AG04450 (cell line): Measurements from ENCODE around the gene ARMC5. TPM values are rescaled to one million over a fixed set of nuclear protein-coding genes. Genes with fewer than 3 reads are reported as not detected.

Experiments
- CTCF ChIA-PET: fragments of 300-600, 350-600 bp; formaldehyde crosslinking; extraction: SDS; loops from one replicate; lab custom pipeline; 2022; ENCODE audit warnings: antibody characterized with exemption, inconsistent platforms; lab: Charles Lee
- POLR2A ChIA-PET: fragments of 350-600 bp; formaldehyde crosslinking; extraction: SDS; loops from one replicate; lab custom pipeline; 2021; ENCODE audit warnings: antibody characterized with exemption, inconsistent platforms; lab: Yijun Ruan, JAX
- DNase-seq: peaks from one replicate; pipeline ENCODE4 v3.0.0-alpha.2; 2011; ENCODE audit warnings: low read depth, low spot score
- H3K27ac ChIP-seq: one replicate; pipeline ENCODE4 v1.5.1; 2012; ENCODE audit warnings: low read depth, low read length, control low read depth
- H3K27me3 ChIP-seq: one replicate; pipeline ENCODE4 v1.6.0; 2012; ENCODE audit warnings: low read length; ENCODE audit not compliant: control insufficient read depth, insufficient read depth
- H3K4me3 ChIP-seq: 2 replicates; pipeline ENCODE4 v1.5.1; 2011; ENCODE audit warnings: mild to moderate bottlenecking, low read depth, low read length, control low read depth
- H3K9me3 ChIP-seq: 2 replicates; pipeline ENCODE4 v1.5.1; 2012; ENCODE audit warnings: low read length; ENCODE audit not compliant: control insufficient read depth, insufficient read depth
- CTCF ChIP-seq: IDR thresholded peaks from 2 replicates; pipeline ENCODE4 v1.5.1; 2011; ENCODE audit warnings: low read depth, low read length, control low read depth, inconsistent platforms
- polyA plus RNA-seq: library from polyadenylated mRNA; depleted of rRNA; stranded (reverse); fragments of >200 nt; gene quantifications from 2 replicates; pipeline ENCODE4 v1.2.3, GENCODE V29; 2011

Gene ARMC5
- polyA plus RNA-seq, 1 experiment = 2.9 TPM

- no peaks in the 10 kb centered on the region for H3K27me3 ChIP-seq
- peak overlapping the region; percentile 87 for H3K4me3 ChIP-seq
- ChIA-PET CTCF (interaction anchor here (0.6 to 4.9 kb wide), 9 partner anchors 12 to 410 kb away, joined by 3 to 49 read pairs (median 3); partner anchors contain the start of genes TGFB1I1 and ZNF843), POLR2A (interaction anchor here (0.5 to 4.2 kb wide), 10 partner anchors 10 to 415 kb away, joined by 3 to 44 read pairs (median 4); partner anchors contain the start of genes FUS, KAT8, RUSF1 and TGFB1I1)
- H3K27ac ChIP-seq = peak overlapping the region; percentile 99
- no peaks in the 10 kb centered on the region; the same call in 1 of the 2 replicates for H3K9me3 ChIP-seq
- peak; percentile 26; the same call in 1 of the 2 replicates for TF ChIP-seq CTCF
- DNase-seq = no peak
Measured at GRCh38 chr16:31458073-31458843, 1.0 kb upstream of the ARMC5 start.

DNA sequence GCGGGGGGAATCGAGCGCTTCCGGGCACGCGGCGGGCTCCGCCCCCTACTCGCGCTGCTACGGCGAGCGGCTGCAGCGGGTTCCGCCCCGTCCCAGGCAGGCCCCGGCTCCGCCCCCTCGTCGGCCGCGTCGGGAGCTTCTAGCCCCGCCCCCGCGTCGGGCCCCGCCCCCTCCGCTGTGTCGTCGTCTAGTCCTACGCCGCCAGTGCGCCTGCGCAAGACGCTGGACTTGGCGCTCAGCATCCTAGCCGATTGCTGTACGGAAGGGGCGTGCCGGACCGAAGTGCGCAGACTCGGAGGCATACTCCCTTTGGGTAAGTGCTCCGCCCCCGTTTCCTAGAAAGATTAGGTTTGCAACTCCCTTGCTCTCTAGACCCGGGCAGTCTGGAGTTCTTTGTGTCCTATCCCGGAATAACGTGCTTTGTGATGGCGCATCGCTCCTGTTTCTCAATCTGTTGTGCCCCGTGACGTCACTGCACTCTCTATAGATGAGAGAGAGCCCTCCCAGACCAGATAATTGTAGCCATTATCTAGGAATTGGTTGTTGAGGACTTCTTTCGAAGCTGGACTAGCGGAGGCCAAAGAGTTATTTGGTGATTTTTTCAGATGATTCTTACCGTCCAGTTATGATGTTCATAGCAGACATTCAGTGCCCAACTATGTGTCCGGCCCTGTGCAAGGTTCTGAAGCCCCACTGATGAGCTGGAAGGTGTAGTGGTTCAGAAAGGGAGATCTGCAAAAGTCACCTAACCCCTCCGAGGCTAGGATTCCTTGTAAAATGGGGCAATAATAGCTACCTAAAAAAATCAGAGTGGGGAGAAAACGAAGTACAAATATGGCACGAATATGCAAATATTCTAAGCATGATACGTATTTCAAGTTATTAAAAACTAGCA lies 633 bp downstream of the ARMC5 start:
- Histone ChIP-seq H3K4me3 (peak overlapping the region; percentile 87), H3K9me3 (no peaks in the 10 kb centered on the region; the same call in 1 of the 2 replicates), H3K27ac (peak overlapping the region; percentile 99), H3K27me3 (no peaks in the 10 kb centered on the region)
- POLR2A ChIA-PET = interaction anchor here (0.6 to 4.2 kb wide), 13 partner anchors 9 to 386 kb away, joined by 3 to 44 read pairs (median 8); partner anchors contain the start of genes FUS, PYCARD, RUSF1 and TGFB1I1
- peak; percentile 99 for DNase-seq
- CTCF ChIA-PET = interaction anchor here (0.6 to 4.9 kb wide), 28 partner anchors 8 to 506 kb away, joined by 3 to 49 read pairs (median 4); partner anchors contain the start of genes SLC5A2, TGFB1I1, ZNF646 and ZNF668
- no peak for TF ChIP-seq CTCF

GRCh38 chr16:31460582-31461002 lies 1.3 kb downstream of the ARMC5 start:
- Histone ChIP-seq H3K27ac (peak overlapping the region; percentile 74), H3K27me3 (no peaks in the 10 kb centered on the region), H3K4me3 (peak overlapping the region; percentile 69), H3K9me3 (no peaks in the 10 kb centered on the region; the same call in 1 of the 2 replicates)
- ChIA-PET CTCF (interaction anchor here (0.5 to 4.9 kb wide), 31 partner anchors 8 to 507 kb away, joined by 3 to 49 read pairs (median 4); partner anchors contain the start of genes SLC5A2, TGFB1I1, ZNF646 and ZNF668), POLR2A (interaction anchor here (0.7 to 4.2 kb wide), 9 partner anchors 10 to 387 kb away, joined by 3 to 44 read pairs (median 8); partner anchors contain the start of genes FUS, KAT8, PYCARD and RUSF1)
- TF ChIP-seq CTCF = peak; percentile 78
- DNase-seq = peak; percentile 32

DNA sequence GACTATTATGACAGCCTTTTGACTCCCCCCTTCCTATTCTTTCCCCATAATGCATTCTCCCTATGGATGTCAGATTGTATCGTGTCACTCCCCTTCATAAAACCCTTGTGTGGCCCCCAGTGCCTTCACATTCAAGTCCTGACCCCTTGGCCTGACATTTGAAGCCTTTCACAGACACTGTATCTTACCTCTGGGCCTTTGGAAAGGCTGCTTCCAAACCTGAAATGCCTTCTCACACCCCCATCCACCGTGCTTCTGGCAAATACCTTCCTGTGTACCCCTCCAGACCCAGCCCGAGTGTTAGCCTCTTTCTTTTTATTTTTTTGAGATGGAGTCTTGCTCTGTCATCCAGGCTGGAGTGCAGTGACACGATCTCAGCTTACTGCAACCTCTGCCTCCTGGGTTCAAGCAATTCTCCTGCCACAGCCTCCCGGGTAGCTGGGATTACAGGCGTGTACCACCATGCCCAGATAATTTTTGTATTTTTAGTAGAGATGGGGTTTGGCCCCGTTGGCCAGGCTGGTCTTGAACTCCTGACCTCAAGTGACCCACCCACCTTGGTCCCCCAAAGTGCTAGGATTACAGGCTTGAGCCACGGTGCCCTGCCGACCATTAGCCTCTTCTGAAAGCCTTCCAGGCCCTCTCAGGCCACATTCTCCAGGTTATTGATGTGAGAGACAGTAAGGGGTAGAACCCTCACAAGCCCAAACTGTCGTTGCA lies 2.1 kb downstream of the ARMC5 start:
- DNase-seq = no peak
- CTCF ChIA-PET = interaction anchor here (0.5 to 4.9 kb wide), 29 partner anchors 9 to 508 kb away, joined by 3 to 49 read pairs (median 4); partner anchors contain the start of genes SLC5A2, TGFB1I1, ZNF646 and ZNF668
- POLR2A ChIA-PET = interaction anchor here (0.7 to 4.2 kb wide), 4 partner anchors 10 to 344 kb away, joined by 3 to 44 read pairs (median 8); partner anchors contain the start of genes FUS, KAT8 and TGFB1I1
- no peak for TF ChIP-seq CTCF
- H3K4me3 ChIP-seq = no peak overlapping the region
- no peaks in the 10 kb centered on the region; the same call in 1 of the 2 replicates for H3K9me3 ChIP-seq
- no peaks in the 10 kb centered on the region for H3K27me3 ChIP-seq
- no peak overlapping the region for H3K27ac ChIP-seq
